Mesenchymal stem cell (in vitro differentiated cells and primary cell): ENCODE results near the gene PHRF1.

Experiments
- DNase-seq: peaks from one replicate; pipeline ENCODE4 v3.0.0-alpha.2; 2013
- H2AFZ ChIP-seq: one replicate; pipeline ENCODE4 v1.6.1; 2013; ENCODE audit warnings: low read depth, mild to moderate bottlenecking, control low read depth, inconsistent platforms, low read length, moderate library complexity
- H2AK5ac ChIP-seq: 2 replicates; pipeline ENCODE4 v1.6.1; 2013; ENCODE audit warnings: low read length, moderate library complexity, mild to moderate bottlenecking, inconsistent platforms; ENCODE audit not compliant: severe bottlenecking
- H2BK120ac ChIP-seq: one replicate; pipeline ENCODE4 v1.6.1; 2013; ENCODE audit warnings: low read depth, mild to moderate bottlenecking, inconsistent platforms, low read length, moderate library complexity
- H2BK12ac ChIP-seq, 2 experiments: one replicate each; pipeline ENCODE4 v1.6.1; 2013; ENCODE audit warnings: inconsistent platforms in 2 of 2, low read length in 2 of 2, mild to moderate bottlenecking in 2 of 2, moderate library complexity in 2 of 2, control low read depth in 1 of 2
- H2BK15ac ChIP-seq: one replicate; pipeline ENCODE4 v1.6.1; 2013; ENCODE audit warnings: mild to moderate bottlenecking, low read depth, inconsistent platforms; ENCODE audit not compliant: poor library complexity, severe bottlenecking
- H2BK5ac ChIP-seq: 2 replicates; pipeline ENCODE4 v1.6.1; 2013; ENCODE audit warnings: low read depth, mild to moderate bottlenecking, low read length, control low read depth, inconsistent platforms; ENCODE audit not compliant: poor library complexity, severe bottlenecking
- H3K14ac ChIP-seq, 2 experiments: one replicate each; pipeline ENCODE4 v1.6.1; 2013; ENCODE audit warnings: inconsistent platforms in 2 of 2, low read length in 2 of 2, control low read depth in 1 of 2, mild to moderate bottlenecking in 1 of 2, moderate library complexity in 1 of 2
- H3K18ac ChIP-seq, 2 experiments: one replicate each; pipeline ENCODE4 v1.6.1; 2013; ENCODE audit warnings: inconsistent platforms in 2 of 2, low read length in 2 of 2, control low read depth in 1 of 2, low read depth in 1 of 2, mild to moderate bottlenecking in 1 of 2
- H3K23ac ChIP-seq, 2 experiments: one replicate each; pipeline ENCODE4 v1.6.1; 2013; ENCODE audit warnings: inconsistent platforms in 2 of 2, low read length in 2 of 2, mild to moderate bottlenecking in 2 of 2, moderate library complexity in 2 of 2, control low read depth in 1 of 2
- H3K27ac ChIP-seq: 2 replicates; pipeline ENCODE4 v1.5.1; 2013; ENCODE audit warnings: mild to moderate bottlenecking, moderate library complexity, low read length, control low read depth, inconsistent platforms; ENCODE audit not compliant: poor library complexity, severe bottlenecking
- H3K27me3 ChIP-seq, 2 experiments: 2 replicates each; pipeline versions ENCODE4 v1.6.1 to v1.7.0; 2013; ENCODE audit warnings: low read length in 2 of 2, mild to moderate bottlenecking in 2 of 2, moderate library complexity in 2 of 2, control low read depth in 1 of 2, inconsistent platforms in 1 of 2; ENCODE audit not compliant: control insufficient read depth in 1 of 2, insufficient read depth in 1 of 2
- H3K36me3 ChIP-seq, 2 experiments: 2 replicates each; pipeline versions ENCODE4 v1.6.1 to v1.7.0; 2013; ENCODE audit warnings: low read length in 2 of 2, control low read depth in 1 of 2, inconsistent platforms in 1 of 2, low read depth in 1 of 2, mild to moderate bottlenecking in 1 of 2; ENCODE audit not compliant: insufficient read depth in 2 of 2, control insufficient read depth in 1 of 2
- H3K4ac ChIP-seq, 2 experiments: one replicate each; pipeline ENCODE4 v1.6.1; 2013; ENCODE audit warnings: inconsistent platforms in 2 of 2, low read length in 2 of 2, mild to moderate bottlenecking in 2 of 2, moderate library complexity in 2 of 2, control low read depth in 1 of 2, low read depth in 1 of 2
- H3K4me1 ChIP-seq: 2 replicates; pipeline ENCODE4 v1.6.1; 2013; ENCODE audit warnings: low read depth, low read length, control low read depth; ENCODE audit not compliant: control insufficient read depth, insufficient read depth
- H3K4me2 ChIP-seq: 2 replicates; pipeline ENCODE4 v1.6.1; 2013; ENCODE audit warnings: low read length, mild to moderate bottlenecking, inconsistent platforms; ENCODE audit not compliant: poor library complexity, severe bottlenecking
- H3K4me3 ChIP-seq, 2 experiments: 2 replicates each; pipeline versions ENCODE4 v1.5.1 to v1.7.0; 2013; ENCODE audit warnings: low read length in 2 of 2, mild to moderate bottlenecking in 2 of 2, control low read depth in 1 of 2, low read depth in 1 of 2; ENCODE audit not compliant: insufficient read depth in 1 of 2
- H3K79me1 ChIP-seq: replicated peaks from 2 replicates; pipeline ENCODE4 v1.6.1; 2013; ENCODE audit warnings: mild to moderate bottlenecking, control low read depth, low read length, inconsistent platforms; ENCODE audit not compliant: poor library complexity, severe bottlenecking
- H3K9ac ChIP-seq: 2 replicates; pipeline ENCODE4 v1.7.0; 2013; ENCODE audit warnings: mild to moderate bottlenecking, low read length, moderate library complexity
- H3K9me3 ChIP-seq: 2 replicates; pipeline ENCODE4 v1.7.0; 2013; ENCODE audit warnings: mild to moderate bottlenecking, low read length; ENCODE audit not compliant: control insufficient read depth
- H4K8ac ChIP-seq: one replicate; pipeline ENCODE4 v1.6.1; 2013; ENCODE audit warnings: inconsistent platforms, mild to moderate bottlenecking, low read length, moderate library complexity
- H4K91ac ChIP-seq: one replicate; pipeline ENCODE4 v1.6.1; 2013; ENCODE audit warnings: mild to moderate bottlenecking, low read length, inconsistent platforms
- WGBS: methylation state at CpG from one replicate; pipeline ENCODE4 v1.1.7; 2013; ENCODE audit warnings: mixed read lengths; 5-methylcytosine and 5-hydroxymethylcytosine counted together

Gene PHRF1

GRCh38 chr11:635945-636510, 59.8 kb downstream of the PHRF1 start:
- 57% methylated on average over 22 of the region's 22 CpGs for WGBS

GRCh38 chr11:636511-637332, 60.5 kb downstream of the PHRF1 start, which contains the start of gene DRD4:
TSS of gene DRD4 (plus strand) at chr11:637269. CDS start at chr11:637305, 36 bp downstream.
- Histone ChIP-seq H3K79me1 (peaks cover 2% of the 10 kb centered on the region), H3K9me3 (no peaks in the 10 kb centered on the region), H3K27ac (no peak within 1 kb of the TSS), H2AK5ac (no peak within 1 kb of the TSS), H2AFZ (no peak within 1 kb of the TSS), H3K4me1 (peaks cover 48% of the 10 kb centered on the region), H3K4ac (no peak within 1 kb of the TSS), H3K18ac (peak within 1 kb of the TSS in 1 of 2 experiments; percentile 64), H3K4me2 (peak within 1 kb of the TSS; percentile 81), H2BK15ac (no peak within 1 kb of the TSS), H3K4me3 (peak within 1 kb of the TSS; percentile 35 to 58), H3K14ac (peak within 1 kb of the TSS in 1 of 2 experiments; percentile 89), H3K9ac (no peak within 1 kb of the TSS), H3K36me3 (peaks cover under 1 to 24% of the 10 kb centered on the region in 2 experiments), H2BK5ac (no peak within 1 kb of the TSS), H4K91ac (peak within 1 kb of the TSS; percentile 11), H3K23ac (peak within 1 kb of the TSS in 1 of 2 experiments; percentile 99), H4K8ac (no peak within 1 kb of the TSS), H2BK120ac (no peak within 1 kb of the TSS), H2BK12ac (no peak within 1 kb of the TSS), H3K27me3 (peaks cover 14 to 28% of the 10 kb centered on the region in 2 experiments)
- 12% methylated on average over 82 of the region's 100 CpGs for WGBS
- peak; percentile 52 for DNase-seq

More at GRCh38 chr11:635945-636510, 59.8 kb downstream of the PHRF1 start:
- no peak overlapping the region for H4K8ac ChIP-seq
- H2BK15ac ChIP-seq, result no peak overlapping the region
- no peak overlapping the region for H3K9ac ChIP-seq
- H3K36me3 ChIP-seq, result peaks cover 0 to 19% of the 10 kb centered on the region in 2 experiments
- H3K4ac ChIP-seq, result no peak overlapping the region
- H2BK5ac ChIP-seq, result no peak overlapping the region
- no peak overlapping the region for H3K4me2 ChIP-seq
- H4K91ac ChIP-seq, result peak overlapping the region; percentile 11
- H3K9me3 ChIP-seq, result no peaks in the 10 kb centered on the region
- no peak overlapping the region for H3K18ac ChIP-seq
- no peak overlapping the region for H3K14ac ChIP-seq
- no peak overlapping the region for H3K27ac ChIP-seq
- no peak overlapping the region for H2BK120ac ChIP-seq
- peaks cover 14 to 28% of the 10 kb centered on the region in 2 experiments for H3K27me3 ChIP-seq
- DNase-seq, result no peak
- no peak overlapping the region for H3K4me3 ChIP-seq
- no peak overlapping the region for H2AK5ac ChIP-seq
- H2BK12ac ChIP-seq, result no peak overlapping the region
- H3K23ac ChIP-seq, result no peak overlapping the region
- H2AFZ ChIP-seq, result no peak overlapping the region
- H3K4me1 ChIP-seq, result peaks cover 44% of the 10 kb centered on the region
- peaks cover 2% of the 10 kb centered on the region for H3K79me1 ChIP-seq

GRCh38 chr11:637333-637592, 61.0 kb downstream of the PHRF1 start:
- peak overlapping the region in 1 of 2 experiments; percentile 99 for H3K23ac ChIP-seq
- H3K79me1 ChIP-seq, result peaks cover 2% of the 10 kb centered on the region
- peaks cover 52% of the 10 kb centered on the region for H3K4me1 ChIP-seq
- 1% methylated on average over 19 of the region's 34 CpGs for WGBS
- H2BK15ac ChIP-seq, result no peak overlapping the region
- no peak overlapping the region for H2BK12ac ChIP-seq
- H3K4ac ChIP-seq, result no peak overlapping the region
- H4K8ac ChIP-seq, result no peak overlapping the region
- H3K4me2 ChIP-seq, result peak overlapping the region; percentile 81
- peak overlapping the region in 1 of 2 experiments; percentile 89 for H3K14ac ChIP-seq
- no peak overlapping the region for H4K91ac ChIP-seq
- peaks cover 6 to 30% of the 10 kb centered on the region in 2 experiments for H3K36me3 ChIP-seq
- H3K9ac ChIP-seq, result no peak overlapping the region
- no peak overlapping the region for H2BK120ac ChIP-seq
- no peak overlapping the region for H2AFZ ChIP-seq
- H3K27ac ChIP-seq, result no peak overlapping the region
- no peak overlapping the region for H2BK5ac ChIP-seq
- DNase-seq, result no peak
- H3K27me3 ChIP-seq, result peaks cover 14 to 28% of the 10 kb centered on the region in 2 experiments
- H3K18ac ChIP-seq, result peak overlapping the region in 1 of 2 experiments; percentile 64
- H2AK5ac ChIP-seq, result no peak overlapping the region
- H3K4me3 ChIP-seq, result peak overlapping the region; percentile 35 to 58
- H3K9me3 ChIP-seq, result no peaks in the 10 kb centered on the region
